Measurements from ENCODE around the gene IKBKE.
A peak's percentile ranks its signal among the peaks of the same experiment; 100 is the strongest.
"Not testable (repeated sequence)": the region's sequence is repeated elsewhere in the genome, so short reads cannot be mapped to it uniquely, and the experiment has no call there.

Gene IKBKE

GRCh38 chr1:206476591-206476990 is 6.3 kb downstream of the IKBKE start:
- no peak for DNase-seq

DNA sequence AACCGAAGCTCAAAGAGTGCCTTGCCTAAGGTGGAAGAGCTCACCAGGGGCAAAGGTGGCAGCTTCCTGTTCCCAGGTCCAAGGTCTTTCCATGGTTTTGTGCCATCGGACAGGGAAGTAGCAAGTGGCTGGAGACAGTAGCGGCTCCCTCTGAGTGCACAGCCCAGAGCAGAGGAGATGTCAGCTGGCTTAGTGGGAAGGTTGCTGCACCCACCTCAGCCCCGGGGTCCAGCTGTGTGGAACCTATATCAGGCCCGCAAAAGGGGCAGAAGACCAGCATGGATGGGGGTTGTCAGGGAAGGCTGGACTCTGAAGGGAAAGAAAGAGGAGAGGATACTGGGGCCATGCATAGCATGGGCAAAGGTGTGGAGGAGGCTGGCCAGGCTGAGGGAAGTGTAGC is 6.8 kb downstream of the IKBKE start:
- DNase-seq = no peak

- DNase-seq = no peak
These were observed 7.5 kb downstream of the IKBKE start for GRCh38 chr1:206477581-206478380.

DNA sequence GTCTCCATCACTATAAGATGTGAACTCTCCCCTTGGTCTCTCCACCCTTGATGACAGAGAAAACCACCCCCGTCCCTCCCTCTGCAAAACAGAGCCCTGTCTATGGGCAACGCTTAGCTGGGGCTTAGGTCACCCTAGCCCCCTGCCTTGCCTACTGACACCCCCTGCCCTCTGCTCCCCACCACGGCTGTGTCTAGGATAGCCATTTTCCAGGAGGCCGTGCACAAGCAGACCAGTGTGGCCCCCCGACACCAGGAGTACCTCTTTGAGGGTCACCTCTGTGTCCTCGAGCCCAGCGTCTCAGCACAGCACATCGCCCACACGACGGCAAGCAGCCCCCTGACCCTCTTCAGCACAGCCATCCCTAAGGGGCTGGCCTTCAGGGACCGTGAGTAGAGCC is 8.5 kb downstream of the IKBKE start:
- no peak for DNase-seq

GRCh38 chr1:206479183-206480125 is 9.2 kb downstream of the IKBKE start:
- peak; percentile 82 for DNase-seq

DNA sequence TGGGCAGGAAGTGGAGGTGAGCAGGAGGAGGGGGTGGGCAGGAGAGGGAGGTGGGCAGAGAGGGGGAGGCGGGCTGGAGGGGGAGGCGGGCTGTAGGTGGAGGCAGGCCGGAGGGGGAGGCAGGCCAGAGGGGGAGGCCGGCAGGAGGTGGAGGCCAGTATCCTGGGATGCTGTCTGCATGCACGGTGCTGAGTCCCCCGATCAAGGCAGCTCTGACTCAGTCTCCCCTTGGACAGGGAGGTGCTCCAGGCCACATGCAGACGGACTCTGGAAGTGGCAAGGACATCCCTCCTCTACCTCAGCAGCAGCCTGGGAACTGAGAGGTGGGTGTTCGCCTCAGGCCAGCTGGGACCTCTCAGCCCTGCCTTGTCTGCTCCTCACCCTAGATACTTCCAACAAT is 9.9 kb downstream of the IKBKE start:
- no peak for DNase-seq

DNA sequence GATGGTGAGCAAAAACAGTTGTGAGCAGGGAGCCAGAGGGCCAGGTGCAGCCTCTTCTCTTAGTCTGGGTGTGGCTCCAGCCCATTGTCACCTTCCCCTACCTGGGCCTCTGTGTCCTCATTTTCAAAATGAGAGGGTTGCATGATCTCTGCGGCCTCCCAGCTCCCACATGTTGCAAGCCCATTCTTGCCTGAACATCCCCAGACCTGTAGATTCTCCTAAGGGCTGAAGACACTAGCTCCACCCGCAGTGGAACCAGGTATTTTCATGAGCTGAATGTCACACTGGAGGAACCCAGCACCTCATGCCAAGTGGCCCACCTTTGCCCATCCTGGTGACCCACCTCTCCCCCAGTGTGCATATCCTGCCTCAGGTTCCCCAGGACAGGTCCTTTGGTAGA is 12.3 kb downstream of the IKBKE start:
- no peak for DNase-seq

GRCh38 chr1:206483864-206484263 is 13.6 kb downstream of the IKBKE start:
- not testable (repeated sequence) for DNase-seq

DNA sequence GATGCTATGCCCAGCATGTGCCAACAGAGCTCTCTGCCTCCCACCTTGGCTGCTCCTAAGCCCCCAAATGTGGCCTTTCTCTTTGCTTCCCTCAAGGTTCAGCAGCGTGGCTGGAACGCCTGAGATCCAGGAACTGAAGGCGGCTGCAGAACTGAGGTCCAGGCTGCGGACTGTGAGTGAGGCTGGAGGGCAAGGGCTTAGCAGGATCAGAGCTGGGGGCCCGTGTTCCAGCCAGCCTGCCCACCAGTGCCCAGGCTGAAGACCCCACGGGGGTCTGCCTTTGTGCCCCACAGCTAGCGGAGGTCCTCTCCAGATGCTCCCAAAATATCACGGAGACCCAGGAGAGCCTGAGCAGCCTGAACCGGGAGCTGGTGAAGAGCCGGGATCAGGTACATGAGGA is 14.6 kb downstream of the IKBKE start:
- no peak for DNase-seq

DNA sequence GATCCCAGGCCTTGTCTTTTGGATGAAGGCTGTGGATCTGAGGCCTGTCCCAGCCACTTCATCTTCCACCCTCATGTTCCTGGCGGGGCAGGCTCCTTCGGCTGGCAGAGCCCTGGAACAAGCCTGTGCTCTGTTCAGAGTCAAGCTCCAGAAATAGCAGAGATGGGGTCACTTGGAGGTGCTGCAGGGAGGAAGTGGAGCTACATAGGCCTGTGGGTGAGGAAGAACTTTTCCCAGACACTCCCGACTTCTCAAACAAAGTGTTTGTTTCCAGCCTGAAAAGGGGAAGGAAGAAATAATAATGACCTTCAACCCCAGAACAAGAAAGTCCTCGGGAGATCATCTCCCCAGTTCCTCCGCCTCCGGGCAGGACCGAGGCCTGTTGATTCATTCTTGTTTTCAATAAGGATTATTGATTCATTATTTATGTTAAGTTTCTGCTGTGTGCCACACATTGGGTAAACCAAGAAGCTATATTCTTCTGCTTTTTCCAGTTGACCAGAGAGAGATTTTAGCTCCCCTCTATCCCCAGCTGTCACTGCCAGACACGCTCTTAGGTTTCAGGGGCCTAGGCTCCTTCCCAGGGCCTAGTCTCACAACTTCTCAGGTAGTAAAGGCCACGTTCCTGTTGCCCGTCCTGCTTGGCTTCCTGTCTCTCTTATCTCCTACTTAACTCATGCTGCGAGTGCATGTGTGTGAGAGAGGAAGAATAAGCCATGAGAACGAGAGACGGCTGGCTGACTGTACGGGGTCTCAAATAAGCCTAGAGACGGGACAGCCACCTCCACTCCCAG is 16.9 kb downstream of the IKBKE start:
- DNase-seq = no peak

DNA sequence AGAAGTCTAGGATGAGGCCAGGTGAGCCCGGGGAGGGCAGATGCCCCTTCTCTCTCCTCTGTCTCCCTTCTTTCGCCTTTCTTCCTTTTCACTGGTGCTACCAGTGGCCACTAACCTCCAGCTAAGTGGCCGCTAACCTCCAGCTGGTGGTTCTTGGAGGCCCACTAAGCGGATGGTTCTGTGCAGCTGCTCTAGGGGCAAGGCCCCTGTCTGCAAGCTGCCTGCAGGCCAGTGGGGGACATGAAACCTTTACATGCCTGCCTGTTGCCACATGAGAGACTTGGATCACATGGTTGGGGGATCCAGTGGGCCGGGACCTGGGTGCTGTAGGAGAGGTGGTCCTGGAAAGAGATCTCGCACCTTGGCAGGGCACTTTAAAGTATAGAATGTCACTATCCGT is 17.7 kb downstream of the IKBKE start:
- DNase-seq = no peak

DNA sequence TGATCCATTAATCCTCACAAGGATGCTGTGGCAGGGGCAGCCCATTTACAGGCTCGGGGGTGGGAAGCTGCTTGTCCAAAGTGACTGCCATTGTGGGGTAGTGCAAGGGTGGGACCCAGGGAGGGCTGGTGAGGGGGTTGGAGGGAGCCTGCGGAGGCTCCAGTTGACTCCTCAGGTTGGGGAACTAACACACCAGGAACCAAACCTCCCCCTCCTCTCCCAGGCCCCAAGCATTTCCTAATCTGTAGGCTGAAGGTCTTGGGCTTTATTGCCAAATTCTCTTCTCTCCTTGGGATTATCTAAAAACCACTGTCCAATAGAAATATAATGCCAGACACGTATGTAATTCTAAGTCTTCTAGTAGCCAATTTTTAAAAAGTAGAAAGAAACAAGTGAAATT is 18.2 kb downstream of the IKBKE start:
- DNase-seq = no peak

GRCh38 chr1:206489980-206490770 is 19.9 kb downstream of the IKBKE start:
- peak; percentile 90 for DNase-seq

DNA sequence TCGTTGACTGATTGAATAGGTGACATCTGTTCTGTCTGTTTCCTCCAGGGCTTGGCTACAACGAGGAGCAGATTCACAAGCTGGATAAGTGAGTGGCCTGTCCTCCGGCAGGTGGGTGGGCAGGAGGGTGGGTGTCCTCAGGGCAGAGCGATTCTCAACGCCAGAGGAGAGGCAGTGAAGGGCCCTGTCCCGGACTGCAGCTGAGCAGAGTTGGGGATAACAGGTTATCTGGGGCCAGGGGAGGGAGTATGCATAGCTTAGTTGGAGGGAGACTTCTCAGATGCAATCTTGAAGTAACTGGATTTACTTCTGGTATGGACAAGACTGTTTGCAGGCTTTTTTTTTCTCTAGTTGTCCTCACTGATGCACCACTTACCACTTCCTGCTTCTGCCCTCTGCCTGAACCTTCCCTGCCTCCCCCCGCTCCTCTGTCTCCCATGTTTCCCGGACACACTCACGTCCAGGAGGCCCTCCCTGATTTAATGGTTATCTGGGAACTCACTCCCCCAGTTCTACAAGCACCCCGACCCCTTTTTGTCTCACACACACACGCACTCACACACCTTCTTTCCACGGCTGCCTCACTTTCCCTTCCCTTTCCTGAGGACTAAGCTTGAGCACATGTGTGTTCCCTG is 20.6 kb downstream of the IKBKE start:
- no peak for DNase-seq

- DNase-seq = no peak
These were observed 21.3 kb downstream of the IKBKE start for GRCh38 chr1:206491616-206492015.

- DNase-seq = no peak
These were observed 22.3 kb downstream of the IKBKE start for GRCh38 chr1:206492589-206492988.

DNA sequence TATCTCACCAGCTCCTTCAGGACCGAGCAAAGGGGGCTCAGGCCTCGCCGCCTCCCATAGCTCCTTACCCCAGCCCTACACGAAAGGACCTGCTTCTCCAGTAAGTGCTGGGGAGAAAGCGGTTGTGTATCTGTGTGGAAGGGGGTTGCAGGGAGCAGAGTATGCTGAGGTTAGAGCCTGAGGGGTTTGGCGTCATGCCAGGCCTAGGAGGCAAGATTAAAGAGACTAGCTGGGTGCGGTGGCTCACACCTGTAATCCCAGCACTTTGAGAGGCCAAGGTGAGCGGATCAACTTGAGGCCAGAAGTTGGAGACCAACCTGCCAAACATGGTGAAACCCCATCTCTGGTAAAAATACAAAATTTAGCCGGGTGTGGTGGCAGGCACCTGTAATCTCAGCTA is 23.0 kb downstream of the IKBKE start:
- no peak for DNase-seq

DNA sequence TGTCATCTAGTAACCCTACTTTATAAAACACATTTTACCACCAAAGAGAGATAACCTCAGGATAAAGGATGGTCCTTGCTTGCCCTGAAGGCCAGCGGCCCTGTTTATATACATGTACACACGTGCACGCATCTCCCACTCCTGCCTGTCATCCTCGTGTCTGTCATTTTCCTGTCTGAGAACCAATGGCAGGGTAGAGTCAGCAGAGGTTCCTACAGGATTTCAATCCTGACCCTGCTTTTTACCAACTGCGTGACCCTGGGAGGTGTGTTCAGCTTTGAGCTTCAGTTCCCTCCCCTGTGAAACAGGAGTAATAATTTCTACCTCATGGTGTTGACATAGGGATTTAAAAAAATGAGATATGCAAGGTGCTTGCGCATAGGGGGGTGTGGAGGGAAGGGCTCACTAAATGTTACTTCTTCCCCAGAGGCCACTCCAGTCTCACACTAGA is 24.8 kb downstream of the IKBKE start:
- DNase-seq = no peak

GRCh38 chr1:206495493-206496046 is 25.3 kb downstream of the IKBKE start:
- no peak for DNase-seq

GRCh38 chr1:206496131-206496793 is 26.0 kb downstream of the IKBKE start:
- no peak for DNase-seq

- no peak for DNase-seq
These were observed 27.1 kb downstream of the IKBKE start for GRCh38 chr1:206497363-206497762.

Data from stimulated activated CD8-positive, alpha-beta memory T cell treated with anti-CD3 and anti-CD28 coated beads, Interleukin-4, amount 100 ng/mL, for 48 hours (primary cell).